Spleen (tissue), 11 donors: ENCODE measurements around the gene MCUB. TPM values are rescaled to one million over a fixed set of nuclear protein-coding genes. Genes with fewer than 3 reads are reported as not detected.

Experiments
- DNase-seq: peaks from one replicate; pipeline ENCODE4 v3.0.0-alpha.2; 2020
- H3K27ac ChIP-seq, 8 donors: fragments of 200-600 bp; sonication (generic) in 7 of 8; 1 replicate in 4 of 8; 2 replicates in 4 of 8; pipeline versions ENCODE4 v1.5.0 to v1.8.0; 2016 to 2021; ENCODE audit warnings: inconsistent platforms in 4 of 8, mild to moderate bottlenecking in 4 of 8, moderate library complexity in 1 of 8
- H3K27me3 ChIP-seq, 7 donors: fragments of 200-600 bp; sonication (generic) in 6 of 7; replicated peaks in 1 of 7; 1 replicate in 4 of 7; 2 replicates in 3 of 7; pipeline versions ENCODE4 v1.5.0 to v1.8.0; 2016 to 2021; ENCODE audit warnings: inconsistent platforms in 3 of 7, mild to moderate bottlenecking in 1 of 7
- H3K36me3 ChIP-seq, 6 donors: fragments of 200-600 bp; sonication (generic) in 5 of 6; 1 replicate in 4 of 6; 2 replicates in 2 of 6; pipeline versions ENCODE4 v1.5.0 to v1.8.0; 2016 to 2021; ENCODE audit warnings: inconsistent platforms in 2 of 6
- H3K4me1 ChIP-seq, 6 donors: fragments of 200-600 bp; sonication (generic) in 5 of 6; 1 replicate in 3 of 6; 2 replicates in 3 of 6; pipeline versions ENCODE4 v1.5.0 to v1.8.0; 2016 to 2021; ENCODE audit warnings: inconsistent platforms in 3 of 6
- H3K4me3 ChIP-seq, 8 donors: fragments of 200-600 bp; sonication (generic) in 7 of 8; 1 replicate in 4 of 8; 2 replicates in 4 of 8; pipeline versions ENCODE4 v1.5.0 to v1.8.0; 2016 to 2021; ENCODE audit warnings: inconsistent platforms in 4 of 8, mild to moderate bottlenecking in 4 of 8, moderate library complexity in 2 of 8
- H3K9me3 ChIP-seq, 8 donors: fragments of 200-600 bp; sonication (generic) in 7 of 8; 1 replicate in 4 of 8; 2 replicates in 4 of 8; pipeline versions ENCODE4 v1.5.0 to v1.8.0; 2016 to 2021; ENCODE audit warnings: inconsistent platforms in 4 of 8
- CTCF ChIP-seq, 11 experiments: fragments of 200-600 bp in 7 of 11; fragments of 450-650 bp in 4 of 11; sonication (generic) in 4 of 11; IDR thresholded peaks in 8 of 11; conservative IDR thresholded peaks in 3 of 11; 1 replicate in 7 of 11; 2 replicates in 4 of 11; pipeline versions ENCODE4 v1.4.0 to v1.8.0; 2016 to 2021; ENCODE audit warnings: antibody characterized with exemption in 11 of 11, inconsistent platforms in 4 of 11, mild to moderate bottlenecking in 1 of 11
- POLR2A ChIP-seq, 3 donors: fragments of 450-650 bp; IDR thresholded peaks; one replicate each; pipeline ENCODE4 v1.5.1; 2017; ENCODE audit warnings: antibody characterized with exemption in 3 of 3, mild to moderate bottlenecking in 1 of 3
- POLR2AphosphoS5 ChIP-seq, 3 donors: sonication (generic); formaldehyde crosslinking; IDR thresholded peaks; one replicate each; pipeline ENCODE4 v1.5.1; 2017; ENCODE audit warnings: antibody characterized with exemption in 3 of 3
- WGBS, 5 donors: extraction: QIAGEN DNeasy Blood & Tissue Kit in 3 of 5; methylation state at CpG; one replicate each; pipeline versions ENCODE4 v1.1.5 to v1.1.7; 2013 to 2018; 5-methylcytosine and 5-hydroxymethylcytosine counted together
- intact Hi-C: fragments of 100-400 bp; cut with DNase I; formaldehyde crosslinking; loops from one replicate; pipeline ENCODE4 v1.15.0; 2023; ENCODE audit warnings: low total_unique reads
- polyA plus RNA-seq, 3 donors: library from polyadenylated mRNA; stranded (reverse); fragments of 200-250 nt; gene quantifications; one replicate each; pipeline ENCODE4 v1.2.1, GENCODE V29; 2013
- total RNA-seq, 7 donors: library from RNA; depleted of rRNA in 3 of 7; stranded (reverse); fragments of >200 nt in 3 of 7; fragmentation: NEBNext Ultra II Directional in 4 of 7; extraction: Animal tissue kit (Norgen Biotek cat#: 25700) in 4 of 7; gene quantifications; one replicate each; pipeline versions ENCODE4 v1.1.0 to v1.2.1, GENCODE V29; 2016 to 2021
- donor health status: healthy with polysubstance abuse.
- donor health status: DM: no; HTN: no; CAD: no; lungs with moderate emphysema.
- donor health status: DM: no; HTN: no; CAD: no.
- donor health status: Bipolar disorder and iron deficiency.
- donor health status: healthy.
- donor health status: DM: no; HTN: no; CAD: no.
- donor health status: DM: yes; HTN: yes; CAD: no.

The MCUB gene
- total and polyA plus RNA-seq, 10 donors, result 17.0 to 65.5 (median 29.1) TPM

- Histone ChIP-seq H3K4me3 (no peak overlapping the region), H3K27ac (no peak overlapping the region), H3K36me3 (peaks cover 0 to 18% (median 0%) of the 10 kb centered on the region in 6 donors), H3K9me3 (peaks cover 0 to 52% (median 35%) of the 10 kb centered on the region in 8 donors), H3K4me1 (peaks cover 0 to 14% (median 0%) of the 10 kb centered on the region in 6 donors), H3K27me3 (no peaks in the 10 kb centered on the region)
- TF ChIP-seq POLR2AphosphoS5 (IDR thresholded peaks at IDR 0.05), result no peak
- no peak for TF ChIP-seq POLR2A (IDR thresholded peaks at IDR 0.05)
- no peak for TF ChIP-seq CTCF (IDR thresholded peaks at IDR 0.05 in 8 of 11, conservative IDR thresholded peaks at IDR 0.05 in 3 of 11)
- DNase-seq, result no peak
- intact Hi-C loops, result no loop called here
- 98 to 100% (median 100%) methylated on average over 1 of the region's 1 CpG for WGBS, 5 donors
Measured at GRCh38 chr4:109608879-109609278, 48.8 kb downstream of the MCUB start.

- no peak overlapping the region for H3K4me3 ChIP-seq
- H3K4me1 ChIP-seq, result peaks cover 0 to 14% (median 0%) of the 10 kb centered on the region in 6 donors
- intact Hi-C loops, result no loop called here
- TF ChIP-seq CTCF (IDR thresholded peaks at IDR 0.05 in 8 of 11, conservative IDR thresholded peaks at IDR 0.05 in 3 of 11) (no peak), POLR2AphosphoS5 (IDR thresholded peaks at IDR 0.05) (no peak), POLR2A (IDR thresholded peaks at IDR 0.05) (no peak)
- H3K9me3 ChIP-seq, result peaks cover 0 to 52% (median 35%) of the 10 kb centered on the region in 8 donors
- peaks cover 0 to 18% (median 0%) of the 10 kb centered on the region in 6 donors for H3K36me3 ChIP-seq
- WGBS, 5 donors, result 68 to 95% (median 70%) methylated on average over 2 of the region's 2 CpGs
- no peak overlapping the region for H3K27ac ChIP-seq
- DNase-seq, result no peak
- H3K27me3 ChIP-seq, result no peaks in the 10 kb centered on the region
Measured at GRCh38 chr4:109609431-109609830, 49.4 kb downstream of the MCUB start.

- no peak for DNase-seq
Measured at GRCh38 chr4:109610489-109610888, 50.4 kb downstream of the MCUB start.

More at GRCh38 chr4:109610489-109610888, 50.4 kb downstream of the MCUB start:
- Histone ChIP-seq H3K9me3 (peaks cover 0 to 52% (median 33%) of the 10 kb centered on the region in 8 donors), H3K4me1 (peaks cover 0 to 14% (median 0%) of the 10 kb centered on the region in 6 donors), H3K27ac (no peak overlapping the region), H3K27me3 (no peaks in the 10 kb centered on the region), H3K36me3 (peaks cover 0 to 18% (median 0%) of the 10 kb centered on the region in 6 donors), H3K4me3 (no peak overlapping the region)
- intact Hi-C loops, result no loop called here
- no peak for TF ChIP-seq CTCF (IDR thresholded peaks at IDR 0.05 in 8 of 11, conservative IDR thresholded peaks at IDR 0.05 in 3 of 11)
- TF ChIP-seq POLR2AphosphoS5 (IDR thresholded peaks at IDR 0.05), result no peak
- TF ChIP-seq POLR2A (IDR thresholded peaks at IDR 0.05), result no peak
- WGBS, 5 donors, result 90 to 99% (median 97%) methylated on average over 5 of the region's 5 CpGs
